Transverse colon (tissue), 4 donors: ENCODE results near the gene SPTA1. TPM values are rescaled to one million over a fixed set of nuclear protein-coding genes. Genes with fewer than 3 reads are reported as not detected.

Source experiments
- DNase-seq: peaks from one replicate; pipeline ENCODE4 v3.0.0-alpha.2; 2019
- H3K27ac ChIP-seq, 4 donors: fragments of 200-600 bp; sonication (generic); 2 replicates each; pipeline ENCODE4 v1.5.1; 2016 to 2018; ENCODE audit warnings: inconsistent platforms in 4 of 4
- H3K27me3 ChIP-seq: fragments of 200-600 bp; sonication (generic); 2 replicates; pipeline ENCODE4 v1.5.1; 2017; ENCODE audit warnings: inconsistent platforms
- H3K36me3 ChIP-seq, 4 donors: fragments of 200-600 bp; sonication (generic); 2 replicates each; pipeline ENCODE4 v1.5.1; 2017 to 2019; ENCODE audit warnings: inconsistent platforms in 4 of 4
- H3K4me1 ChIP-seq, 4 donors: fragments of 200-600 bp; sonication (generic); 2 replicates each; pipeline ENCODE4 v1.5.1; 2017 to 2020; ENCODE audit warnings: inconsistent platforms in 4 of 4
- H3K4me3 ChIP-seq, 4 donors: fragments of 200-600 bp; sonication (generic); 1 replicate in 1 of 4; 2 replicates in 3 of 4; pipeline versions ENCODE4 v1.5.1 to v1.6.1; 2017 to 2019; ENCODE audit warnings: inconsistent platforms in 4 of 4
- H3K9me3 ChIP-seq, 2 donors: fragments of 200-600 bp; sonication (generic); 2 replicates each; pipeline ENCODE4 v1.5.1; 2017 to 2019; ENCODE audit warnings: inconsistent platforms in 2 of 2
- EP300 ChIP-seq: sonication (generic); formaldehyde crosslinking; IDR thresholded peaks from one replicate; pipeline ENCODE4 v1.6.1; 2017; ENCODE audit warnings: antibody characterized with exemption, low read depth
- POLR2A ChIP-seq: fragments of 450-650 bp; IDR thresholded peaks from one replicate; pipeline ENCODE4 v1.6.1; 2016; ENCODE audit warnings: antibody characterized with exemption, mild to moderate bottlenecking, moderate library complexity
- POLR2AphosphoS5 ChIP-seq, 3 donors: sonication (generic); formaldehyde crosslinking; IDR thresholded peaks; one replicate each; pipeline ENCODE4 v1.6.1; 2016; ENCODE audit warnings: antibody characterized with exemption in 3 of 3
- WGBS, 2 donors: methylation state at CpG; one replicate each; pipeline ENCODE4 v1.1.5; 2018; ENCODE audit warnings: low coverage in 1 of 2; 5-methylcytosine and 5-hydroxymethylcytosine counted together
- in situ Hi-C, 4 donors: fragments of 200-750 bp; cut with MboI; loops; one replicate each; pipeline versions ENCODE4 v1.15.0 to v1.15.1; 2017; ENCODE audit warnings: low sequenced_read_pairs in 3 of 4, low pct_ligation_motif_present in 1 of 4, low pct_unique_long_range_greater_than_20kb in 1 of 4
- intact Hi-C: fragments of 100-400 bp; cut with DNase I; formaldehyde crosslinking; loops from one replicate; pipeline ENCODE4 v1.15.1; 2023; ENCODE audit warnings: low total_unique reads
- total RNA-seq, 4 donors: library from RNA; depleted of rRNA; stranded (reverse); fragments of >200 nt; gene quantifications; one replicate each; pipeline ENCODE4 v1.1.0, GENCODE V29; 2016
- TF ChIP-seq, protein P1 (sequence below), 5 experiments: fragments of 200-600 bp in 3 of 5; fragments of 450-650 bp in 2 of 5; sonication (generic) in 3 of 5; IDR thresholded peaks; 1 replicate in 2 of 5; 2 replicates in 3 of 5; pipeline ENCODE4 v1.5.1; 2016 to 2017; ENCODE audit warnings: antibody characterized with exemption in 5 of 5, inconsistent platforms in 3 of 5, mild to moderate bottlenecking in 2 of 5, moderate library complexity in 1 of 5

SPTA1 gene
- total RNA-seq, 4 donors from 2014 or later, result under 0.01 TPM; not detected in 3

DNA sequence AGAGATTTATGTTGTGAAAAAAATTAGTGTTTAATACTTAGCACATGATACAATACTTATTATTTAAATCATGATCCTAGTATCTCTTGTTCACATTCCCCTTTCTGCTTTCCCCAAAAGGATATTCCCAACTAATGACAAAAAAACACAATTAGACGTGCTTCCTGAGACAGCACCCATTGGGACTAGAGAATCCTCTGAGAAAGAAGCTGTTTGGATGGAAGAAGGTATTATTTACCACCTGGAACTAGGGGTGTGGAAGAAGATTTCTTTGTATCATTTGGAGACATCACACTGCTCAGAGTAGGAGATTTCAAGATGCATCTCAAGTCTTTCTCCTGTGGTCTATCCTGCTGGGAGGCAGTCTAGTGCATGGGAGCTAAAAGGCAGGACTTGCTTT lies 81.5 kb downstream of the SPTA1 start, which contains the start of gene OR10Z1:
Gene OR10Z1 (plus strand): TSS at position 301 of the 400 bp plus-strand sequence. CDS start 1,171 bp downstream, outside the sequence.
- no peaks in the 10 kb centered on the region for H3K9me3 ChIP-seq
- no peaks in the 10 kb centered on the region for H3K27me3 ChIP-seq
- no peak for TF ChIP-seq POLR2A
- TF ChIP-seq POLR2AphosphoS5 (IDR thresholded peaks at IDR 0.05), result no peak
- TF ChIP-seq EP300, result no peak
- TF ChIP-seq, protein P1, sequence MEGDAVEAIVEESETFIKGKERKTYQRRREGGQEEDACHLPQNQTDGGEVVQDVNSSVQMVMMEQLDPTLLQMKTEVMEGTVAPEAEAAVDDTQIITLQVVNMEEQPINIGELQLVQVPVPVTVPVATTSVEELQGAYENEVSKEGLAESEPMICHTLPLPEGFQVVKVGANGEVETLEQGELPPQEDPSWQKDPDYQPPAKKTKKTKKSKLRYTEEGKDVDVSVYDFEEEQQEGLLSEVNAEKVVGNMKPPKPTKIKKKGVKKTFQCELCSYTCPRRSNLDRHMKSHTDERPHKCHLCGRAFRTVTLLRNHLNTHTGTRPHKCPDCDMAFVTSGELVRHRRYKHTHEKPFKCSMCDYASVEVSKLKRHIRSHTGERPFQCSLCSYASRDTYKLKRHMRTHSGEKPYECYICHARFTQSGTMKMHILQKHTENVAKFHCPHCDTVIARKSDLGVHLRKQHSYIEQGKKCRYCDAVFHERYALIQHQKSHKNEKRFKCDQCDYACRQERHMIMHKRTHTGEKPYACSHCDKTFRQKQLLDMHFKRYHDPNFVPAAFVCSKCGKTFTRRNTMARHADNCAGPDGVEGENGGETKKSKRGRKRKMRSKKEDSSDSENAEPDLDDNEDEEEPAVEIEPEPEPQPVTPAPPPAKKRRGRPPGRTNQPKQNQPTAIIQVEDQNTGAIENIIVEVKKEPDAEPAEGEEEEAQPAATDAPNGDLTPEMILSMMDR (IDR thresholded peaks at IDR 0.05), result no peak
- no peaks in the 10 kb centered on the region for H3K4me1 ChIP-seq
- no peak for DNase-seq
- H3K27ac ChIP-seq, result no peak within 1 kb of the TSS
- H3K4me3 ChIP-seq, result no peak within 1 kb of the TSS
- intact Hi-C loops (no loop called here), in situ Hi-C loops (no loop called here)
- 54 to 68% methylated on average over 1 of the region's 1 CpG for WGBS, 2 donors
- H3K36me3 ChIP-seq, result no peaks in the 10 kb centered on the region

DNA sequence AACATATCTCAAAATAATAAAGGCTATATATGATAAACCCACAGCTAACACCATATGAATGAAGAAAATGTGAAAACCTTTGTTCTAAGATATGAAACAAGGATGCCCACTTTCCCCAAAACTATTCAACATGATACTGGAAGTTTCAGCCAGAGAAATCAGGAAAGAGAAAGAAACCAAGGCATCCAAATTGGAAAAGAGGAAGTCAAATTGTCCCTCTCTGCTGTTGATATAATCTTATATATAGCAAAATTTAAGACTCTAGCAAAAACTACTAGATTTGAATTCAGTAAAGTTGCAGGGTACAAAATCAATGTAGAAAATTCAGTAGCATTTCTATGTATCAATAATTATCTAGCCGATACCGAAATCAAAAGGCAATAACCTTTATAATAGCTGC lies 85.8 kb downstream of the SPTA1 start:
- in situ Hi-C loops, result no loop called here

DNA sequence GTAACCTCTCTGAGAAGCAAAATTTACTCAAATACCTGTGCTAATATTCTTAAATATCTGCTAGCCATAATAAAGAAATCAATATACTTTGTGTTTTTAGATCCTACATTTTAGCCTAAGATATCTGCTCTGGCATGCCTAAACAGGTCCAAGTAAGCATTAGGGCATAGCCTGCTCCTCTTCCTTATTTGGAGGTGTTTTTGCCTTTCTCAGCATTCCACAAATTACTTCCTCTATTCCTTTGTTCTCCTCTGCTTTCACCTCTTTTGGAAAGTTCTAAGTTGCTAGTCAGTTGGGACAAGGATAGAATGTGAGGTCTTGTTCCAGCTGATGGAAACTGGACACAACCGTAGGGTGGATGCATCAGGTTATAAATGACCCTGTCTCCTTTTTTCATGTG lies 99.6 kb downstream of the SPTA1 start:
- intact Hi-C loops (no loop called here), in situ Hi-C loops (no loop called here)
- TF ChIP-seq POLR2AphosphoS5 (IDR thresholded peaks at IDR 0.05), result no peak
- no peaks in the 10 kb centered on the region for H3K27me3 ChIP-seq
- DNase-seq, result no peak
- H3K4me3 ChIP-seq, result no peak overlapping the region
- no peak overlapping the region for H3K27ac ChIP-seq
- no peaks in the 10 kb centered on the region for H3K4me1 ChIP-seq
- H3K36me3 ChIP-seq, result no peaks in the 10 kb centered on the region
- H3K9me3 ChIP-seq, result peaks cover 0 to 4% of the 10 kb centered on the region in 2 donors
- 90 to 100% methylated on average over 1 of the region's 1 CpG for WGBS, 2 donors

More for the DNA sequence above, 85.8 kb downstream of the SPTA1 start:
- H3K27me3 ChIP-seq, result no peaks in the 10 kb centered on the region
- no peak overlapping the region for H3K4me3 ChIP-seq
- no peak overlapping the region for H3K27ac ChIP-seq
- H3K4me1 ChIP-seq, result no peaks in the 10 kb centered on the region
- no peak for TF ChIP-seq POLR2AphosphoS5 (IDR thresholded peaks at IDR 0.05)
- TF ChIP-seq EP300, result no peak
- no peak for TF ChIP-seq POLR2A
- peaks cover 0 to 9% of the 10 kb centered on the region in 2 donors for H3K9me3 ChIP-seq
- WGBS, 2 donors, result 81 to 98% methylated on average over 2 of the region's 2 CpGs
- no peak for DNase-seq
- no peaks in the 10 kb centered on the region for H3K36me3 ChIP-seq
- intact Hi-C loops, result no loop called here

DNA sequence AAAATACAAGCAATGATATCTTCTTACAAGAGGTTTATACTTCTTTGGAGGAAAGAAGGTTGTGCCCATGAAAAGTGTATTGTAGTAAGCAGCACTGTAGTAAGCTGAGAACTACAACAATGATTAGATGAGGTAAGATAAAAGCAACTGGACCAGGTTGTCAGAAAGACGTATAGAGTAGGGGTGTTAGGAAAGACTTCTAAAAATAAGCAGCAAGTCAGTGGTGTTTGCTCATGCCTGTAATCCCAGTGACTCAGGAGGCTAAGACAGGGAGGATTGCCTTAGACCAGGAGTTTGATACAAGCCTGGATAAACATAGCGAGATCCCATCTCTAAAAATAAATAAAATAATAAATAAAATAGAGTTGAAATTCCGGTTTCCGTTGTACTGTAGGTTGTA lies 102.6 kb downstream of the SPTA1 start:
- H3K4me1 ChIP-seq, result no peaks in the 10 kb centered on the region
- H3K4me3 ChIP-seq, result no peak overlapping the region
- no peak for DNase-seq
- no peak overlapping the region for H3K27ac ChIP-seq
- no peaks in the 10 kb centered on the region for H3K36me3 ChIP-seq
- TF ChIP-seq, protein P1 (IDR thresholded peaks at IDR 0.05), result no peak
- TF ChIP-seq POLR2AphosphoS5 (IDR thresholded peaks at IDR 0.05) (no peak), POLR2A (no peak), EP300 (no peak)
- no peaks in the 10 kb centered on the region for H3K27me3 ChIP-seq
- H3K9me3 ChIP-seq, result peaks cover 0 to 4% of the 10 kb centered on the region in 2 donors
- intact Hi-C loops (no loop called here), in situ Hi-C loops (no loop called here)
- WGBS, 2 donors, result 74 to 86% methylated on average over 4 of the region's 4 CpGs

DNA sequence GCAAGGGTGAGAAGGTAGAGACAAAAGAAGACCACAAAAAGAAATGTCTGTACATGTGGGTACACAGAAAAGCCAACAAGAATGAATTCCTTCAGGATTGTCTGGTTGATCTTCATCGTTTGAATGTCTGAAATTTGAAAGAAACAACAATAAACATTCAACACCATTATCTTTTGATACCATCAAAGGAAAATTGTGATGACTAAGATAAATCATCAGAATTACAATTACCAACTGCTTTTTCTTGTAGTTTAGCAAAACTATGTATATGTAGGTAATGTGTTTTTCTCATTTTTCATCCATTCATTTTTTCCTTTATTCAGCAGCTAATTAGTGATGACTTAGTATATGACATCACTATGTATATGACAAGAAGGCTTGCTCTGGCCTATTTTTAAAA lies 106.8 kb downstream of the SPTA1 start, which contains the start of gene OR10X1:
Gene OR10X1 (minus strand): TSS at position 167 of the 400 bp plus-strand sequence. CDS start 0 bp downstream, at position 167.
- no peak for TF ChIP-seq POLR2A
- TF ChIP-seq, protein P1 (IDR thresholded peaks at IDR 0.05), result no peak
- no peak for TF ChIP-seq POLR2AphosphoS5 (IDR thresholded peaks at IDR 0.05)
- TF ChIP-seq EP300, result no peak
- H3K36me3 ChIP-seq, result no peaks in the 10 kb centered on the region
- intact Hi-C loops (no loop called here), in situ Hi-C loops (no loop called here)
- H3K4me3 ChIP-seq, result no peak within 1 kb of the TSS
- no peaks in the 10 kb centered on the region for H3K9me3 ChIP-seq
- H3K4me1 ChIP-seq, result no peaks in the 10 kb centered on the region
- H3K27me3 ChIP-seq, result no peaks in the 10 kb centered on the region
- H3K27ac ChIP-seq, result no peak within 1 kb of the TSS
- 65 to 83% methylated on average over 1 of the region's 1 CpG for WGBS, 2 donors
- DNase-seq, result no peak
